HG02981 (cell line): ENCODE data around the gene CHIT1.

Experiments used
- ATAC-seq: cut with Tn5 transposase; IDR thresholded peaks from one replicate; pipeline ENCODE4 v1.9.1; 2021; ENCODE audit warnings: mild to moderate bottlenecking, moderate library complexity; ENCODE audit not compliant: unreplicated experiment

The CHIT1 gene

GRCh38 chr1:203189951-203190352 is 39.5 kb downstream of the CHIT1 start:
- no peak for ATAC-seq

- ATAC-seq = no peak
Measured at GRCh38 chr1:203188686-203189232, 40.7 kb downstream of the CHIT1 start.

GRCh38 chr1:203187689-203188264 is 41.7 kb downstream of the CHIT1 start:
- ATAC-seq = no peak

GRCh38 chr1:203187304-203187685 is 42.2 kb downstream of the CHIT1 start:
- ATAC-seq = no peak

GRCh38 chr1:203186446-203187303 is 42.8 kb downstream of the CHIT1 start, which contains the start of gene CHI3L1:
Gene CHI3L1 (minus strand): TSS chr1:203186704. CDS start chr1:203186623, 81 bp downstream.
- no peak for ATAC-seq

GRCh38 chr1:203186091-203186445 is 43.4 kb downstream of the CHIT1 start:
- no peak for ATAC-seq

DNA sequence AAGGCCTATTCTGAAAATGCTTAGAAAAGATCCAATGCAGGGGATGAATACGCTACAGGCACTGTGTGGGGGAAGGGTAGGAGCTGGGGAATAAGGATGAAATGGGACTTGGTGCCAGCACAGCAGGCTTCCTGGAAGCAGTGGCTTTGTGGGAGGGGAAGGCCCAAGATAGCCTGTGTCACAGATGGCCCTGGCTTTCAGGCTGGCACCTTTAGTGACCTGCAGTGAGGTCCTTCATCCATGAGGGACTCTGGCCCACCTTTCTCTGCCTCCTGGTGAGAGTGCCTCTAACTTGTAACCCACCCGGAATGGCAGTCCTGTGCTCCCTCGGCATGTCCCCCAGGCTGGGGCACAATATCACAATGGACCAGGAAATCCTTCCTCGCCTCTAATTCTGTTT is 43.9 kb downstream of the CHIT1 start:
- ATAC-seq = no peak

DNA sequence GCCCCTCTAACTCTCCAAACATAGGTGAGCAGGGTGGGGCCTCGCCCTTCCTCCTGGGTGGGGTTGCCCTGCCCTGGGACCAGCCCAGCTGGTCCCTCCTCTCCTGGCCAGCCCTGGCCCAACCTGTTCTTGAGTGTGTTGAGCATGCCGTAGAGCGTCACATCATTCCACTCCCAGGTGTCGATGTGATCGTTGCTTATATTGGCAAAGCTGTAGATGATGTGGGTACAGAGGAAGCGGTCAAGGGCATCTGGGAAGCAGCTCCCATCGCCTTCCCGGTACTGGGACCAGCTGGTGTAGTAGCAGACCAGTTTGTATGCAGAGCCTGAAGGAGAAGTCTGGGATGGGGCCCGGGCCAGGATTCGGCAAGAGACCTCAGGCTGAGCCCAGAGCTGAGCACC is 44.4 kb downstream of the CHIT1 start:
- no peak for ATAC-seq

DNA sequence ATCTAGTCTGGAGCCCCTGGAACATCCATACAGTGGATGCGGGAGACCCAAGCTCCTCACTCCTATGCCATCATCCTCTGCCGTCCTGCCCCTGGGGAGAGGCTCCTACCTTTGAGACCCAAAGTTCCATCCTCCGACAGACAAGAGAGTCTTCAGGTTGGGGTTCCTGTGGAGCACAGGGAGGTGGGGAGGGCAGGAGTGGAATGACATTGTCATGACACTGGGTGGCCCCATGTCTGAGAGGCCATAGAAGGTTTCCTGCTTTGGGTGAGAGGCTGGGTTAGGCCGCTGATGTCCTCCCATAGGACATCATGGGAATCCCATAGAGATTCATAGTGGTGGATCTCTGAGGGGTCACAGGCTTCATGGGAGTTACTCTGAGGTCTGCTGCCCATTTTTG is 45.0 kb downstream of the CHIT1 start:
- ATAC-seq = no peak

DNA sequence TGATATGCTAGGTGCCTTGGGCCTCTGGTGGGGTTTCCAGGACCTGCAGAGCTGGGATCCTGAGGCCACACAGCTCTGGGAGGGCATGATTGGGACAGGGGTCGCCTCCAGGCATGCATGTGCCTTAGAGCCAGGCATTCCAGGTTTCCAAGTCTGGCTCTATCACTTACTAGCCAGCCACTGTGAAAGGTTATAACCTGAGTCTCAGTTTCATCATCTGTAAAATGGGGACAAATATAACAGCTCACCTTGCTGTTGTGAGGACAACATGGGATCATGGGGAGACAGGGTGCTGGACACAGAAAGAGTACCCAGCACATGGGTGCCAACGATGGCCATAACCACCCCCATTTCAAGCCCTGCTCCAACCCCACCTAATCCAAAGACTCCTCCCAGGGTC is 45.6 kb downstream of the CHIT1 start:
- no peak for ATAC-seq

- ATAC-seq = no peak
Measured at GRCh38 chr1:203182387-203182953, 47.0 kb downstream of the CHIT1 start.

- ATAC-seq = no peak
Measured at GRCh38 chr1:203181586-203182386, 47.7 kb downstream of the CHIT1 start.

DNA sequence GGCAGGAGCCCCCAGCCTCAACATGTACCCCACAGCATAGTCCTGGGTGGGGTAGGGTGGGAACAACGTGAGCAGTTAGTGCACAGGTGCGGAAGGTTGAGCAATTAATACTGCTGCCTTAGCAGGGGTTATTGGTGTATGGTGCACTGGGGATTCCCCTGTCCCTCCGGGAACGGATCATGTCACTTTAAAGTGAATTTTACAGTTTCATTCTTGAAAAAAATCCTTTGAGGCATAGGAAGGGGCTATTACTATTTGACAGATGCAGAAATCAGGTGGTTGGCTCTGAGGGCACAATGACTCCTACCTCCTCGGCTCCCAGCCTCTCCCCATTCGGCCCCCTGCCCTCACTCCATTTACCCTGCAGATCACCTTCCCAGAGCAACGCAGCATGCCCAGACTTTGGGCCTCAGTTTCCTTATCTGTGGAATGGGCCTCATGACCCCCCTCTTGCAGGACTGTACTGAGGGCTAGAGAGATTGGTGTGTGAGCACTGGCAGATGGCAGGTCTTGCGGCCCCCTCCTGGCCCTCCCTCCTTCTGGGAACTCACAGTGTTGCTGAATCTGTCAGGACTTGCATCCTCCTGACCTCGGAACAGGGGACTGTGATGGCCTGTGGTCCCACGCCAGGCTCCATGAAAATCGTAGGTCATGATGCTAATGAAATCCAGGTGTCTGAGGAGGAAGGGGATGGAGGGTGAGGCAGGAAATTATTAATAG is 48.7 kb downstream of the CHIT1 start:
- ATAC-seq = no peak

DNA sequence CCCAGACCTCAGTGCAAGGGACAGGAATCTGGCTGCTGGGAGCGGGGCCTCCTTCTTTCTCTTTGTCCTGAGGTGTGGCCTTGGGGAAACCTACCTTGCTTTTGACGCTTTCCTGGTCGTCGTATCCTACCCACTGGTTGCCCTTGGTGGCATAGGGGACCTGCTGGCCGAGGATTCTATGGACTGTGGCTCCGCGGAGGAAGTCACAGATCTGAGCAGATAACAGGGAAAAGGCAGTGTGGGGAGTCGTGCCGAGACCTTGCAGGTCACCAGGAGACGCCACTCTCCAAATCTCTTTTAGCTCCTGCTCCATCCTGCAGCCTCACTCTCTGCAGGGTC is 49.8 kb downstream of the CHIT1 start:
- no peak for ATAC-seq

DNA sequence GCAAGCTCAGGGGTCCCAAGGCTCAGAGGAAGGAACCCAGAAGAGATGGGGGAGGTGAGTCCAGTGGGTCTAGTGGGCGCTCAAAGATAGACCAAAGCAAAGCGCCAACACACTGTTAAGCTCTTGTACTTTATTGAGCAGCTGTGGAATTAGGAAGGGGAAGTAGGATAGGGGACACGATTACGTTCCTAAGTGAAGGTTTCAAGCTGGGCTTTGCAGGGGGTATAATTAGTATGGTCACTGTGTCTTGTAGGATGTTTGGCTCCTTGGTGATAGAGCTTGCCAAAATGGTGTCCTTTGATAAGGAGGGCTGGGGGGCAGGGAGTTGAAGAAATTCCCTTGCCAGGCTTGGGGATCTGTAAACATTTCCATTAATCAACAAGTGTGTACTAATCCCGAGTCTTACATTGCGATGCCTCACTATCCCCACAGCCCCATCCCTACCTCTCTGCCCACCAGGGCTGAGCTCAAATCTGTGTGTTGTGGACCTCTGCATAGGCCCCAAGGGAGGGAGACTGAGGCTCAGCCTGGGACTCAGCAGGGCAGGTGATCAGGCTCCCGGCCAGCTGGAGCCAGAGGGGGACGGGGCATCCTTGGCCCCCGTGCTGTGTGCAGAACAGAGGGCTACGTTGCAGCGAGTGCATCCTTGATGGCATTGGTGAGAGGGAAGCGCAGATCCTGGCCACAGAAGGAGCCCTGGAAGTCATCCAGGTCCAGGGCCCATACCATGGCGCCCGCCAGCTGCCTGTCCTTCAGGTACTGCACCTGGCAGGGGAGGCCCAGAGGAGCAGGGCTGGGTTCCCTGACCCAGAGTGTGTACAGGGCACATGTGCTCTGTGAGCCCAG is 50.4 kb downstream of the CHIT1 start:
- no peak for ATAC-seq

DNA sequence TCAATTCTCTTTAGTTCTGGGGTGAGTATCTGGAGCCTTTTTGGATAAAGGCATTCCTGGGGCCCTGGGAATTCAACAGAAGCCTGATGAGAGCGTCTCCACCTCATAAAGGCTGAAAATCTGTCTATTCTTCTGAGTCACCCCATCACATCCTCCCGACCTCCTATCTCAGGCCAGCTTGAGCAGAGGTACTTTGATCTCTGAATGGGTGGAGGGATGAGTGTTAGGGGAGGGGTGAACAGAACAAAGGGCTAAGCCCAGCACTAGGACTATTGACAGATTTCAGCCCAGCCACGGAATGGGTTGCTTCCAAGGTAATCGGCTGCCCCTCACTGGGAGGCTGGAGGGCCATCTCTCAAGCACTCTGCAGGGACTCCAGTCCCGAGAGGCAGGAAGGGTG is 51.4 kb downstream of the CHIT1 start:
- no peak for ATAC-seq

DNA sequence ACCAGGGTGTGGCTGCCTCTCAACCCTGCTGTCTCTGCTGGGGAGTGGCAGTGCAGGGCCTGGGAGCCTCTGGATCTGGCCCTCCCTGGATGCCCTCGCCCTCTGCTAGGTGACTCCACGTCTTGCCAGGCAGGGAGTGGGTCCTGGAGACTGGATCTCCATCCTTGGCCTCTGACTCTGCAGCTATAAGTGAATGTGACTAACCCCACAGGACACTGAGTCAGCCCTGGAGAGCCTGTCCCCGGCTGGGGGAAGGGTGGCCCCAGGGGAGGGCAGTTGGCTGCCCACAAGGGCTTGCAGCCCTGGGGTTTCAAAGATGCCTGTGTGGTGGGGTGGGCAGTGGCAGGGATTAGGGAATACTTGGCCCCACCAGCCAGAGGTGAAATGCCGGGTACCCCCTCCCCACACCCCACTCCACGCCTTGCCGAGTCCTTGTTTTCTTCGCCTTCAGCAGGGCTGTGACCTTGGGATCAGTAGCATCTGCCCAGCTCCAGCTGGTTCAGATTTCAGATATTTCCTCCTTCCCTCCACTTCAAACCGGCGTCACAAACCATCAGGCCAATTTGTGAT is 51.9 kb downstream of the CHIT1 start:
- no peak for ATAC-seq

DNA sequence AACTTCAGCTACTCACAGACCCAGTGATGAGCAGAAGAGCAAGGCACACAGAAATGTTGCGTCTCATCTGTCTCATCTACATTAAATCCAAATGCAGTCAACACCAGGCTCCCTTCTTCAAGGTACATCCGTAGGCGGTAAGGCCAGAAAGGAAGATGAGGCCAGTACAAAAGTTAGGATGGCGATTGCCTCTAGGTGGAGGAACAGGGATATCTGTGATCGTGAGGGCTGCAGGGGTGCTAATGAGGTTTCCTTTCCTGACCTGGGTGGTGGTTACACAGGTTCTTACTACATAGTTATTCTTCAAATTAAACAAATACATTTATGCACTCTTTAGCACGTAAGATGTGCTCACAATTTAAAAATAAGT is 52.5 kb downstream of the CHIT1 start:
- ATAC-seq = no peak

- no peak for ATAC-seq
Measured at GRCh38 chr1:203176273-203177035, 53.0 kb downstream of the CHIT1 start.
